Esophagus muscularis mucosa (tissue), 4 donors: ENCODE results near the gene GUCA2A. TPM values are rescaled to one million over a fixed set of nuclear protein-coding genes. Genes with fewer than 3 reads are reported as not detected.

Experiments used
- DNase-seq: peaks from one replicate; pipeline ENCODE4 v3.0.0-alpha.2; 2017; ENCODE audit errors: extremely low spot score
- H3K27ac ChIP-seq, 4 donors: fragments of 200-600 bp; sonication (generic); replicated peaks in 1 of 4; 1 replicate in 3 of 4; 2 replicates in 1 of 4; pipeline ENCODE4 v1.5.1; 2016 to 2019; ENCODE audit warnings: mild to moderate bottlenecking in 1 of 4
- H3K27me3 ChIP-seq, 4 donors: fragments of 200-600 bp; sonication (generic); one replicate each; pipeline versions ENCODE4 v1.5.1 to v1.6.0; 2016 to 2019
- H3K36me3 ChIP-seq, 4 donors: fragments of 200-600 bp; sonication (generic); one replicate each; pipeline ENCODE4 v1.5.1; 2016 to 2019
- H3K4me1 ChIP-seq, 4 donors: fragments of 200-600 bp; sonication (generic); one replicate each; pipeline ENCODE4 v1.5.1; 2016 to 2019
- H3K4me3 ChIP-seq, 4 donors: fragments of 200-600 bp; sonication (generic); 1 replicate in 2 of 4; 2 replicates in 2 of 4; pipeline ENCODE4 v1.5.1; 2016 to 2019; ENCODE audit warnings: mild to moderate bottlenecking in 4 of 4, moderate library complexity in 1 of 4
- H3K9me3 ChIP-seq, 4 donors: fragments of 200-600 bp; sonication (generic); 1 replicate in 3 of 4; 2 replicates in 1 of 4; pipeline ENCODE4 v1.5.1; 2016 to 2019
- EP300 ChIP-seq: sonication (generic); formaldehyde crosslinking; IDR thresholded peaks from one replicate; pipeline ENCODE4 v1.6.1; 2017; ENCODE audit warnings: antibody characterized with exemption
- POLR2A ChIP-seq: fragments of 450-650 bp; IDR thresholded peaks from one replicate; pipeline ENCODE4 v1.6.1; 2017; ENCODE audit warnings: antibody characterized with exemption, moderate library complexity, mild to moderate bottlenecking, low read depth
- POLR2AphosphoS5 ChIP-seq, 2 donors: sonication (generic); formaldehyde crosslinking; IDR thresholded peaks; one replicate each; pipeline ENCODE4 v1.6.1; 2017; ENCODE audit warnings: antibody characterized with exemption in 2 of 2
- WGBS: methylation state at CpG from one replicate; pipeline ENCODE4 v1.1.5; 2018; 5-methylcytosine and 5-hydroxymethylcytosine counted together
- intact Hi-C: fragments of 100-400 bp; cut with DNase I; formaldehyde crosslinking; loops from one replicate; pipeline ENCODE4 v1.15.1; 2023
- total RNA-seq, 4 donors: library from RNA; depleted of rRNA; stranded (reverse); fragments of >200 nt; gene quantifications; one replicate each; pipeline versions ENCODE4 v1.1.0 to v1.2.1, GENCODE V29; 2016
- TF ChIP-seq, protein P1 (sequence below), 3 experiments: fragments of 200-600 bp in 2 of 3; fragments of 450-650 bp in 1 of 3; sonication (generic) in 2 of 3; IDR thresholded peaks; one replicate each; pipeline ENCODE4 v1.5.1; 2017 to 2019; ENCODE audit warnings: antibody characterized with exemption in 3 of 3, mild to moderate bottlenecking in 2 of 3, moderate library complexity in 1 of 3

The GUCA2A gene
- total RNA-seq, 4 donors from 2014 or later, result not detected

- Histone ChIP-seq H3K27me3 (peaks cover 0 to 48% (median 0%) of the 10 kb centered on the region in 4 donors), H3K36me3 (no peaks in the 10 kb centered on the region), H3K9me3 (no peaks in the 10 kb centered on the region), H3K4me3 (no peak overlapping the region), H3K4me1 (no peaks in the 10 kb centered on the region), H3K27ac (no peak overlapping the region)
- no peak for DNase-seq
- TF ChIP-seq, protein P1, sequence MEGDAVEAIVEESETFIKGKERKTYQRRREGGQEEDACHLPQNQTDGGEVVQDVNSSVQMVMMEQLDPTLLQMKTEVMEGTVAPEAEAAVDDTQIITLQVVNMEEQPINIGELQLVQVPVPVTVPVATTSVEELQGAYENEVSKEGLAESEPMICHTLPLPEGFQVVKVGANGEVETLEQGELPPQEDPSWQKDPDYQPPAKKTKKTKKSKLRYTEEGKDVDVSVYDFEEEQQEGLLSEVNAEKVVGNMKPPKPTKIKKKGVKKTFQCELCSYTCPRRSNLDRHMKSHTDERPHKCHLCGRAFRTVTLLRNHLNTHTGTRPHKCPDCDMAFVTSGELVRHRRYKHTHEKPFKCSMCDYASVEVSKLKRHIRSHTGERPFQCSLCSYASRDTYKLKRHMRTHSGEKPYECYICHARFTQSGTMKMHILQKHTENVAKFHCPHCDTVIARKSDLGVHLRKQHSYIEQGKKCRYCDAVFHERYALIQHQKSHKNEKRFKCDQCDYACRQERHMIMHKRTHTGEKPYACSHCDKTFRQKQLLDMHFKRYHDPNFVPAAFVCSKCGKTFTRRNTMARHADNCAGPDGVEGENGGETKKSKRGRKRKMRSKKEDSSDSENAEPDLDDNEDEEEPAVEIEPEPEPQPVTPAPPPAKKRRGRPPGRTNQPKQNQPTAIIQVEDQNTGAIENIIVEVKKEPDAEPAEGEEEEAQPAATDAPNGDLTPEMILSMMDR (IDR thresholded peaks at IDR 0.05), result no peak
- TF ChIP-seq POLR2AphosphoS5 (IDR thresholded peaks at IDR 0.05) (no peak), POLR2A (no peak), EP300 (no peak)
- intact Hi-C loops, result no loop called here
- WGBS, result 89% methylated on average over 4 of the region's 4 CpGs
Measured at GRCh38 chr1:42138586-42138985, 26.0 kb downstream of the GUCA2A start.

DNA sequence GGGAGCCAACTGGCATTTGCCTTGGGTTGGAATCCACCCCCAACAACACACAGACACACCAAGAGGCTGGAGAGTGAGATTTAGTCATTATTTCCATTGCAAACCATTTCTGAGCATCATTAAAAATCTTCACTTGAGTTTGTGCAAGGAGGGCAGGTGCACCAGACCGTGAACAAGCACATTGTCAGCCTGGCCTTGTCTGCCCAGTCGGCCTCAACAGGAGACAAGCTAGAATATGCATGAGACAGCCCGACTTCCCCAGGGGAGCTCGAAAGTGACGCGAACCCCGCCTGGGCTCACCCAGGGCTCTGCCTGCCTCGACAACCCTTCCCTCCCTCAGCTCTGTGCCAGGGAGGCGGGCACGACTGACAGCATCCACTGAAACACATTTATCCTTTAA lies 26.8 kb downstream of the GUCA2A start:
- intact Hi-C loops, result no loop called here
- Histone ChIP-seq H3K36me3 (no peaks in the 10 kb centered on the region), H3K9me3 (no peaks in the 10 kb centered on the region)

GRCh38 chr1:42136466-42136865 lies 28.1 kb downstream of the GUCA2A start:
- no peaks in the 10 kb centered on the region for H3K36me3 ChIP-seq
- no peak overlapping the region for H3K4me3 ChIP-seq
- intact Hi-C loops, result no loop called here
- TF ChIP-seq POLR2AphosphoS5 (IDR thresholded peaks at IDR 0.05) (no peak), POLR2A (no peak), EP300 (no peak)
- TF ChIP-seq, protein P1 (IDR thresholded peaks at IDR 0.05), result no peak
- peaks cover 0 to 29% (median 0%) of the 10 kb centered on the region in 4 donors for H3K27me3 ChIP-seq
- DNase-seq, result no peak
- H3K27ac ChIP-seq, result no peak overlapping the region
- no peaks in the 10 kb centered on the region for H3K4me1 ChIP-seq
- no peaks in the 10 kb centered on the region for H3K9me3 ChIP-seq

More for the DNA sequence above, 26.8 kb downstream of the GUCA2A start:
- Histone ChIP-seq H3K27ac (no peak overlapping the region), H3K27me3 (peaks cover 0 to 42% (median 0%) of the 10 kb centered on the region in 4 donors), H3K4me3 (no peak overlapping the region), H3K4me1 (no peaks in the 10 kb centered on the region)
- WGBS, result 77% methylated on average over 6 of the region's 10 CpGs
- no peak for DNase-seq
- no peak for TF ChIP-seq POLR2A
- TF ChIP-seq EP300, result no peak
- TF ChIP-seq, protein P1 (IDR thresholded peaks at IDR 0.05), result no peak
- TF ChIP-seq POLR2AphosphoS5 (IDR thresholded peaks at IDR 0.05), result no peak

- intact Hi-C loops, result no loop called here
- Histone ChIP-seq H3K27ac (no peak overlapping the region), H3K36me3 (no peaks in the 10 kb centered on the region), H3K27me3 (peaks cover 0 to 20% (median 0%) of the 10 kb centered on the region in 4 donors), H3K4me3 (no peak overlapping the region), H3K4me1 (no peaks in the 10 kb centered on the region), H3K9me3 (no peaks in the 10 kb centered on the region)
- TF ChIP-seq POLR2AphosphoS5 (IDR thresholded peaks at IDR 0.05) (no peak), POLR2A (no peak), EP300 (no peak)
- TF ChIP-seq, protein P1 (IDR thresholded peaks at IDR 0.05), result no peak
- WGBS, result 58% methylated on average over 3 of the region's 3 CpGs
- DNase-seq, result no peak
Measured at GRCh38 chr1:42135426-42135825, 29.1 kb downstream of the GUCA2A start.
